A673 (cell line): Measurements from ENCODE around the gene DAB2IP. TPM values are rescaled to one million over a fixed set of nuclear protein-coding genes. Genes with fewer than 3 reads are reported as not detected.

ENCODE experiments used
- BruUV-seq: library from RNA; stranded (reverse); fragments of 400-500 nt; replicated peaks from 2 replicates; lab custom pipeline; 2021; lab: Mats Ljungman, UMichigan
- CTCF ChIA-PET: fragments of 300-600 bp; sonication (Branson Sonifier 250); formaldehyde crosslinking; loops from one replicate; lab custom pipeline; 2022; ENCODE audit warnings: antibody characterized with exemption; lab: Charles Lee
- POLR2A ChIA-PET: fragments of 300-600 bp; sonication (Branson Sonifier 250); formaldehyde crosslinking; loops from one replicate; lab custom pipeline; 2022; ENCODE audit warnings: antibody characterized with exemption; ENCODE audit not compliant: low non-redundant PET; lab: Charles Lee
- DNase-seq: peaks from one replicate; pipeline ENCODE4 v3.0.0-alpha.2; 2015; ENCODE audit warnings: low spot score
- H3K27ac ChIP-seq: fragments of 200-600 bp; sonication (generic); 2 replicates; pipeline ENCODE4 v1.5.1; 2016; ENCODE audit warnings: mixed run types, low read depth, mild to moderate bottlenecking, mixed read lengths, antibody characterized with exemption, low read length; ENCODE audit not compliant: poor library complexity, severe bottlenecking
- H3K27me3 ChIP-seq: fragments of 200-600 bp; sonication (generic); replicated peaks from 2 replicates; pipeline ENCODE4 v1.6.1; 2017; ENCODE audit warnings: mixed run types, low read depth, mild to moderate bottlenecking, mixed read lengths, antibody characterized with exemption, low read length; ENCODE audit not compliant: insufficient read depth, poor library complexity
- H3K36me3 ChIP-seq: fragments of 200-600 bp; sonication (generic); 2 replicates; pipeline ENCODE4 v1.6.1; 2016; ENCODE audit warnings: mixed run types, mild to moderate bottlenecking, mixed read lengths, antibody characterized with exemption, low read length; ENCODE audit not compliant: insufficient read depth, poor library complexity, severe bottlenecking
- H3K4me1 ChIP-seq: fragments of 200-600 bp; sonication (generic); 2 replicates; pipeline ENCODE4 v1.6.1; 2017; ENCODE audit warnings: mixed run types, mild to moderate bottlenecking, mixed read lengths, antibody characterized with exemption, low read length; ENCODE audit not compliant: insufficient read depth, poor library complexity, severe bottlenecking
- H3K4me3 ChIP-seq: fragments of 200-600 bp; sonication (generic); 2 replicates; pipeline ENCODE4 v1.5.1; 2016; ENCODE audit warnings: low read depth, mixed run types, mild to moderate bottlenecking, mixed read lengths, low read length; ENCODE audit not compliant: poor library complexity, severe bottlenecking
- H3K9me3 ChIP-seq: fragments of 200-600 bp; sonication (generic); 2 replicates; pipeline ENCODE4 v1.6.1; 2016; ENCODE audit warnings: mixed run types, low read depth, mild to moderate bottlenecking, mixed read lengths, antibody characterized with exemption, low read length; ENCODE audit not compliant: poor library complexity, severe bottlenecking
- EZH2 ChIP-seq: fragments of 200-600 bp; sonication (generic); IDR thresholded peaks from 2 replicates; pipeline ENCODE4 v1.6.1; 2017; ENCODE audit warnings: borderline replicate concordance, low read depth, mild to moderate bottlenecking, mixed read lengths, antibody characterized with exemption, low read length; ENCODE audit not compliant: poor library complexity, severe bottlenecking
- intact Hi-C: fragments of 100-400 bp; cut with micrococcal nuclease; formaldehyde crosslinking; loops from one replicate; pipeline ENCODE4 v1.10.0; 2022; ENCODE audit not compliant: unreplicated experiment
- total RNA-seq: library from RNA; stranded (reverse); gene quantifications from 2 replicates; pipeline ENCODE4 v1.2.3, GENCODE V29; 2021
- TF ChIP-seq, protein P1 (sequence below): fragments of 300-800, 200-600 bp; sonication (generic); conservative IDR thresholded peaks from 2 replicates; pipeline ENCODE4 v1.5.1; 2017; ENCODE audit warnings: low read depth, mild to moderate bottlenecking, antibody characterized with exemption, low read length, moderate library complexity, mixed read lengths

The DAB2IP gene
- total RNA-seq, 1 experiment from 2014 or later, result 34.5 TPM

DNA sequence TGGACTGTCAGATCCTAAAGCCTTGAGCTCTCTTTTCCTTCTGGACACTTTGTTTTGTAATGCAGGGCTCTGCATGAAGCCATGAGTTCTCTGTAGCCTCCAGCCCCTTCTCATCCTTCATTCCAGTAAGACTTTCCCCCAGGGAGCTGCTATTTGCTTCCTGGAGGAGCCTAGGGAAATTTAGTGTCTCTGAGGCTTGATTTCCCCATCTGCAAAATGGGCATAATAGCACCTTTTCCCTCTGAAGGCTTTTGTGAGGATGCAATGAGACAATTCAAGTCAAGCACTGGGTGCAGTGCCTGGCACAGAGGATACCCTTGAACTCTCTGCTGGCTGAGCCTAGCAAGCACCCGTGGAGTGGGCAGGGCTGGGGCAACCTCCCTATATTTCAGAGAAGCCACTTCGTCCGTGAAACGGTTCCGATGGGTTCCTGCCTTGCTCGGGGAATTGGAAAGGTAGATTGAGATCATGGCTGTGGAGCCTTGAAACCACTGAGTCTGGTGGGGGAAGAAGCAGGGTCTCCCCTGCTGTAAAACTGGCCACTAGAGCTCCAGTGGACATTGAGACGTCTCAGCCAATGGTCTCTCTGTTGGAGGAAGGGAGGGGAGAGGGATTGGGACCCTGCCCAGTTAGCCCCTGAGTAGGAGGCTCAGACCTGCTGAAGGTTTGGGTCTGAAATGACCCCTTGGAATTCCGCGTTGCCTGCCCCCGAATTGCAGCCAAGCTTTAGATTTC is 14.3 kb upstream of the DAB2IP start:
- no peak for DNase-seq
- no peaks in the 10 kb centered on the region for H3K27me3 ChIP-seq
- H3K9me3 ChIP-seq, result no peaks in the 10 kb centered on the region
- no peaks in the 10 kb centered on the region for H3K4me1 ChIP-seq
- intact Hi-C loops, result loop anchor here (5.0 kb wide), 1 partner anchor 355 kb away; no protein-coding TSS in a partner anchor
- POLR2A ChIA-PET, result no interaction called here
- no peak for TF ChIP-seq EZH2
- TF ChIP-seq, protein P1, sequence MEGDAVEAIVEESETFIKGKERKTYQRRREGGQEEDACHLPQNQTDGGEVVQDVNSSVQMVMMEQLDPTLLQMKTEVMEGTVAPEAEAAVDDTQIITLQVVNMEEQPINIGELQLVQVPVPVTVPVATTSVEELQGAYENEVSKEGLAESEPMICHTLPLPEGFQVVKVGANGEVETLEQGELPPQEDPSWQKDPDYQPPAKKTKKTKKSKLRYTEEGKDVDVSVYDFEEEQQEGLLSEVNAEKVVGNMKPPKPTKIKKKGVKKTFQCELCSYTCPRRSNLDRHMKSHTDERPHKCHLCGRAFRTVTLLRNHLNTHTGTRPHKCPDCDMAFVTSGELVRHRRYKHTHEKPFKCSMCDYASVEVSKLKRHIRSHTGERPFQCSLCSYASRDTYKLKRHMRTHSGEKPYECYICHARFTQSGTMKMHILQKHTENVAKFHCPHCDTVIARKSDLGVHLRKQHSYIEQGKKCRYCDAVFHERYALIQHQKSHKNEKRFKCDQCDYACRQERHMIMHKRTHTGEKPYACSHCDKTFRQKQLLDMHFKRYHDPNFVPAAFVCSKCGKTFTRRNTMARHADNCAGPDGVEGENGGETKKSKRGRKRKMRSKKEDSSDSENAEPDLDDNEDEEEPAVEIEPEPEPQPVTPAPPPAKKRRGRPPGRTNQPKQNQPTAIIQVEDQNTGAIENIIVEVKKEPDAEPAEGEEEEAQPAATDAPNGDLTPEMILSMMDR, result no peak
- CTCF ChIA-PET, result interaction anchor here (1.1 kb wide), 1 partner anchor 47 kb away, joined by 3 read pairs; no protein-coding TSS in a partner anchor
- no peak overlapping the region for H3K4me3 ChIP-seq
- H3K36me3 ChIP-seq, result no peaks in the 10 kb centered on the region
- no peak overlapping the region for H3K27ac ChIP-seq
- no TSS peak for BruUV-seq

GRCh38 chr9:121637713-121638220 is 13.7 kb upstream of the DAB2IP start:
- CTCF ChIA-PET, result interaction anchor here (1.1 kb wide), 1 partner anchor 47 kb away, joined by 3 read pairs; no protein-coding TSS in a partner anchor
- TF ChIP-seq, protein P1, result no peak
- no peak for TF ChIP-seq EZH2
- POLR2A ChIA-PET, result no interaction called here
- Histone ChIP-seq H3K27me3 (no peaks in the 10 kb centered on the region), H3K4me3 (no peak overlapping the region), H3K4me1 (no peaks in the 10 kb centered on the region), H3K27ac (no peak overlapping the region), H3K36me3 (no peaks in the 10 kb centered on the region), H3K9me3 (no peaks in the 10 kb centered on the region)
- no TSS peak for BruUV-seq
- DNase-seq, result peak; percentile 41
- intact Hi-C loops, result loop anchor here (5.0 kb wide), 1 partner anchor 355 kb away; no protein-coding TSS in a partner anchor

- DNase-seq, result no peak
- Histone ChIP-seq H3K4me1 (no peaks in the 10 kb centered on the region), H3K9me3 (no peaks in the 10 kb centered on the region), H3K27me3 (no peaks in the 10 kb centered on the region), H3K27ac (no peak overlapping the region), H3K36me3 (no peaks in the 10 kb centered on the region), H3K4me3 (no peak overlapping the region)
- BruUV-seq, result no TSS peak
- TF ChIP-seq EZH2, result no peak
- TF ChIP-seq, protein P1, result no peak
- ChIA-PET POLR2A (no interaction called here), CTCF (interaction anchor here (1.1 kb wide), 1 partner anchor 46 kb away, joined by 3 read pairs; no protein-coding TSS in a partner anchor)
- intact Hi-C loops, result loop anchor here (5.0 kb wide), 1 partner anchor 354 kb away; no protein-coding TSS in a partner anchor
Observed at GRCh38 chr9:121638399-121638798, 13.0 kb upstream of the DAB2IP start.
